NCI-H2227 (cell line): Measurements from ENCODE around the gene PLS1.

Experiments
- DNase-seq: peaks from one replicate; lab custom pipeline; 2025; ENCODE audit not compliant: unreplicated experiment; lab: John Stamatoyannopoulos, UW

Gene PLS1

GRCh38 chr3:142636050-142636449 lies 39.9 kb downstream of the PLS1 start:
- DNase-seq, result no peak

- no peak for DNase-seq
These were observed 40.5 kb downstream of the PLS1 start for GRCh38 chr3:142636664-142637063.

GRCh38 chr3:142638291-142638690 lies 42.1 kb downstream of the PLS1 start:
- DNase-seq, result no peak

GRCh38 chr3:142641504-142641903 lies 45.3 kb downstream of the PLS1 start:
- no peak for DNase-seq

- no peak for DNase-seq
These were observed 46.8 kb downstream of the PLS1 start for GRCh38 chr3:142642956-142643355.

GRCh38 chr3:142644502-142644901 lies 48.3 kb downstream of the PLS1 start:
- DNase-seq, result no peak

- DNase-seq, result no peak
These were observed 49.1 kb downstream of the PLS1 start for GRCh38 chr3:142645236-142645793.

- DNase-seq, result no peak
These were observed 50.0 kb downstream of the PLS1 start for GRCh38 chr3:142646020-142646785.

- DNase-seq, result no peak
These were observed 51.7 kb downstream of the PLS1 start for GRCh38 chr3:142647856-142648255.

GRCh38 chr3:142648950-142649349 lies 52.8 kb downstream of the PLS1 start:
- DNase-seq, result no peak

- no peak for DNase-seq
These were observed 54.0 kb downstream of the PLS1 start for GRCh38 chr3:142650001-142650693.

GRCh38 chr3:142651711-142652110 lies 55.5 kb downstream of the PLS1 start:
- no peak for DNase-seq

GRCh38 chr3:142652826-142653292 lies 56.7 kb downstream of the PLS1 start:
- no peak for DNase-seq

- DNase-seq, result no peak
These were observed 60.4 kb downstream of the PLS1 start for GRCh38 chr3:142656575-142656974.

GRCh38 chr3:142657033-142657432 lies 60.8 kb downstream of the PLS1 start:
- DNase-seq, result no peak

GRCh38 chr3:142660383-142660782 lies 64.2 kb downstream of the PLS1 start:
- DNase-seq, result no peak

- no peak for DNase-seq
These were observed 64.7 kb downstream of the PLS1 start for GRCh38 chr3:142660893-142661292.

GRCh38 chr3:142663865-142664264 lies 67.7 kb downstream of the PLS1 start:
- no peak for DNase-seq

- no peak for DNase-seq
These were observed 68.1 kb downstream of the PLS1 start for GRCh38 chr3:142664311-142664710.

- DNase-seq, result no peak
These were observed 68.6 kb downstream of the PLS1 start for GRCh38 chr3:142664819-142665218.

GRCh38 chr3:142670120-142670519 lies 73.9 kb downstream of the PLS1 start:
- no peak for DNase-seq

- DNase-seq, result no peak
These were observed 80.0 kb downstream of the PLS1 start for GRCh38 chr3:142676151-142676550.
